ENCODE data around the gene TTC39A.
"Not testable (repeated sequence)": the region's sequence is repeated elsewhere in the genome, so short reads cannot be mapped to it uniquely, and the experiment has no call there.

The TTC39A gene

GRCh38 chr1:51326839-51327238 lies 3.5 kb downstream of the TTC39A start:
- H3K27ac ChIP-seq = no peak overlapping the region
- TF ChIP-seq ZFX (IDR thresholded peaks at IDR 0.05; ENCODE audit: borderline replicate concordance) (no peak), CTCF (IDR thresholded peaks at IDR 0.05) (no peak)

GRCh38 chr1:51325878-51326755 lies 4.2 kb downstream of the TTC39A start:
- H3K27ac ChIP-seq = no peak overlapping the region
- no peak for TF ChIP-seq ZFX (IDR thresholded peaks at IDR 0.05; ENCODE audit: borderline replicate concordance)
- no peak for TF ChIP-seq CTCF (IDR thresholded peaks at IDR 0.05)

- H3K27ac ChIP-seq = no peak overlapping the region
- TF ChIP-seq CTCF (IDR thresholded peaks at IDR 0.05) = no peak
- TF ChIP-seq ZFX (IDR thresholded peaks at IDR 0.05; ENCODE audit: borderline replicate concordance) = no peak
These were observed 5.0 kb downstream of the TTC39A start for GRCh38 chr1:51325391-51325790.

GRCh38 chr1:51325011-51325385 lies 5.4 kb downstream of the TTC39A start:
- not testable (repeated sequence) for H3K27ac ChIP-seq

GRCh38 chr1:51324251-51325010 lies 5.9 kb downstream of the TTC39A start:
- no peak for TF ChIP-seq ZFX (IDR thresholded peaks at IDR 0.05; ENCODE audit: borderline replicate concordance)
- TF ChIP-seq CTCF (IDR thresholded peaks at IDR 0.05) = no peak
- no peak overlapping the region for H3K27ac ChIP-seq

- no peak overlapping the region for H3K27ac ChIP-seq
- TF ChIP-seq ZFX (IDR thresholded peaks at IDR 0.05; ENCODE audit: borderline replicate concordance) (no peak), CTCF (IDR thresholded peaks at IDR 0.05) (no peak)
These were observed 6.6 kb downstream of the TTC39A start for GRCh38 chr1:51323778-51324177.

GRCh38 chr1:51322417-51323101 lies 7.8 kb downstream of the TTC39A start:
- TF ChIP-seq CTCF (IDR thresholded peaks at IDR 0.05) (no peak), ZFX (IDR thresholded peaks at IDR 0.05; ENCODE audit: borderline replicate concordance) (no peak)
- no peak overlapping the region for H3K27ac ChIP-seq
